Measurements from ENCODE around the gene MYH13. TPM values are rescaled to one million over a fixed set of nuclear protein-coding genes. Genes with fewer than 3 reads are reported as not detected.

MYH13 gene
- total RNA-seq, result not detected

GRCh38 chr17:10372906-10373305 lies at the start of gene MYH13:
TSS of gene MYH13 (minus strand) at chr17:10373006. CDS start at chr17:10364530, 8,476 bp downstream.
- ATAC-seq, result no peak
- no peak for TF ChIP-seq CTCF (IDR thresholded peaks at IDR 0.05)
- Mint-ChIP-seq H3K27me3 (peaks cover 9% of the 10 kb centered on the region), H3K27ac (no peak within 1 kb of the TSS), H3K4me1 (ENCODE audit: low read depth) (no peaks in the 10 kb centered on the region), H3K36me3 (ENCODE audit: low read depth) (no peaks in the 10 kb centered on the region), H3K4me3 (no peak within 1 kb of the TSS), H3K9me3 (no peaks in the 10 kb centered on the region)
- no peak for DNase-seq
- ChIA-PET POLR2A (no interaction called here), CTCF (no interaction called here)
- intact Hi-C loops (cut with micrococcal nuclease), result no loop called here

- no peak for DNase-seq
- no peak for TF ChIP-seq CTCF (IDR thresholded peaks at IDR 0.05)
- Mint-ChIP-seq H3K27ac (no peak within 1 kb of the TSS), H3K9me3 (no peaks in the 10 kb centered on the region), H3K4me3 (no peak within 1 kb of the TSS), H3K27me3 (peaks cover 7% of the 10 kb centered on the region), H3K4me1 (ENCODE audit: low read depth) (no peaks in the 10 kb centered on the region), H3K36me3 (ENCODE audit: low read depth) (no peaks in the 10 kb centered on the region)
- no peak for ATAC-seq
- POLR2A ChIA-PET, result no interaction called here
- CTCF ChIA-PET, result no interaction called here
- intact Hi-C loops (cut with micrococcal nuclease), result no loop called here
Observed at GRCh38 chr17:10421900-10422542, 49.2 kb upstream of the MYH13 start, which contains the start of gene MYH8. TSS of gene MYH8 (minus strand) at chr17:10421950. CDS start at chr17:10420227, 1,723 bp downstream.

GRCh38 chr17:10421211-10421610 lies 48.4 kb upstream of the MYH13 start:
- Mint-ChIP-seq H3K9me3 (no peaks in the 10 kb centered on the region), H3K27ac (no peak overlapping the region), H3K36me3 (ENCODE audit: low read depth) (no peaks in the 10 kb centered on the region), H3K4me1 (ENCODE audit: low read depth) (no peaks in the 10 kb centered on the region), H3K4me3 (no peak overlapping the region), H3K27me3 (peaks cover 2% of the 10 kb centered on the region)
- ATAC-seq (no peak), DNase-seq (no peak)
- no peak for TF ChIP-seq CTCF (IDR thresholded peaks at IDR 0.05)
- ChIA-PET CTCF (interaction anchor here (1.3 kb wide), 1 partner anchor 93 kb away, joined by 5 read pairs; no protein-coding TSS in a partner anchor), POLR2A (no interaction called here)
- intact Hi-C loops (cut with micrococcal nuclease), result no loop called here

GRCh38 chr17:10420811-10421210 lies 48.0 kb upstream of the MYH13 start:
- Mint-ChIP-seq H3K27ac (no peak overlapping the region), H3K4me3 (no peak overlapping the region), H3K4me1 (ENCODE audit: low read depth) (no peaks in the 10 kb centered on the region), H3K36me3 (ENCODE audit: low read depth) (no peaks in the 10 kb centered on the region), H3K9me3 (no peaks in the 10 kb centered on the region), H3K27me3 (peaks cover 5% of the 10 kb centered on the region)
- TF ChIP-seq CTCF (IDR thresholded peaks at IDR 0.05), result no peak
- CTCF ChIA-PET, result interaction anchor here (1.3 kb wide), 1 partner anchor 93 kb away, joined by 5 read pairs; no protein-coding TSS in a partner anchor
- intact Hi-C loops (cut with micrococcal nuclease), result no loop called here
- POLR2A ChIA-PET, result no interaction called here
- DNase-seq, result no peak
- ATAC-seq, result no peak

- Mint-ChIP-seq H3K27me3 (peaks cover 13% of the 10 kb centered on the region), H3K36me3 (ENCODE audit: low read depth) (no peaks in the 10 kb centered on the region), H3K4me3 (no peak overlapping the region), H3K27ac (no peak overlapping the region), H3K4me1 (ENCODE audit: low read depth) (no peaks in the 10 kb centered on the region), H3K9me3 (no peaks in the 10 kb centered on the region)
- ChIA-PET POLR2A (no interaction called here), CTCF (no interaction called here)
- TF ChIP-seq CTCF (IDR thresholded peaks at IDR 0.05), result no peak
- ATAC-seq, result no peak
- no peak for DNase-seq
- intact Hi-C loops (cut with micrococcal nuclease), result no loop called here
Observed at GRCh38 chr17:10417431-10417830, 44.6 kb upstream of the MYH13 start.
